Measurements from ENCODE around the gene GZF1. TPM values are rescaled to one million over a fixed set of nuclear protein-coding genes. Genes with fewer than 3 reads are reported as not detected.

Gene GZF1
- total RNA-seq, 1 donor from 2014 or later = 16.3 TPM

GRCh38 chr20:23356203-23356602, 5.8 kb upstream of the GZF1 start:
- Histone ChIP-seq H3K9me3 (ENCODE audit: insufficient read depth, low read depth, low read length) (no peaks in the 10 kb centered on the region), H3K27ac (ENCODE audit: low read depth, low read length) (no peak overlapping the region), H3K4me2 (ENCODE audit: low read length) (no peak overlapping the region), H2AFZ (ENCODE audit: low read depth, low read length) (no peak overlapping the region), H3K79me2 (ENCODE audit: insufficient read depth, low read length) (peaks cover 52% of the 10 kb centered on the region), H3K36me3 (ENCODE audit: insufficient read depth, low read length) (peaks cover 13% of the 10 kb centered on the region), H3K4me1 (ENCODE audit: insufficient read depth, low read length) (peaks cover 20% of the 10 kb centered on the region), H3K4me3 (ENCODE audit: insufficient read depth, low read depth, low read length) (no peak overlapping the region), H3K9ac (ENCODE audit: low read length) (no peak overlapping the region), H4K20me1 (ENCODE audit: insufficient read depth, low read length) (peaks cover 30% of the 10 kb centered on the region), H3K27me3 (ENCODE audit: insufficient read depth, low read length) (no peaks in the 10 kb centered on the region)
- Mint-ChIP-seq H3K4me3 (ENCODE audit: unreplicated experiment) (no peak overlapping the region), H3K9me3 (ENCODE audit: unreplicated experiment) (no peaks in the 10 kb centered on the region), H3K4me1 (ENCODE audit: low read depth, unreplicated experiment) (peaks cover 3% of the 10 kb centered on the region), H3K27ac (ENCODE audit: unreplicated experiment) (no peak overlapping the region), H3K36me3 (ENCODE audit: low read depth, unreplicated experiment) (peaks cover 8% of the 10 kb centered on the region), H3K27me3 (ENCODE audit: low read depth, unreplicated experiment) (no peaks in the 10 kb centered on the region)
- no peak for DNase-seq (ENCODE audit: low read depth)
- FAIRE-seq = no peak
- TF ChIP-seq CTCF (IDR thresholded peaks at IDR 0.05; ENCODE audit: insufficient read depth, low read depth, low read length) (no peak), EZH2 (IDR thresholded peaks at IDR 0.05; ENCODE audit: insufficient read depth, low read length) (no peak)

- Histone ChIP-seq H3K4me1 (ENCODE audit: insufficient read depth, low read length) (peaks cover 17% of the 10 kb centered on the region), H3K9me3 (ENCODE audit: insufficient read depth, low read depth, low read length) (no peaks in the 10 kb centered on the region), H3K79me2 (ENCODE audit: insufficient read depth, low read length) (peaks cover 42% of the 10 kb centered on the region), H3K36me3 (ENCODE audit: insufficient read depth, low read length) (peaks cover 13% of the 10 kb centered on the region), H3K27ac (ENCODE audit: low read depth, low read length) (peak overlapping the region; percentile 86), H3K9ac (ENCODE audit: low read length) (peak overlapping the region; percentile 85), H3K27me3 (ENCODE audit: insufficient read depth, low read length) (no peaks in the 10 kb centered on the region), H3K4me3 (ENCODE audit: insufficient read depth, low read depth, low read length) (peak overlapping the region; percentile 74), H4K20me1 (ENCODE audit: insufficient read depth, low read length) (peaks cover 17% of the 10 kb centered on the region), H2AFZ (ENCODE audit: low read depth, low read length) (peak overlapping the region; percentile 74), H3K4me2 (ENCODE audit: low read length) (peak overlapping the region; percentile 89)
- FAIRE-seq = no peak
- H3K27ac Mint-ChIP-seq (ENCODE audit: unreplicated experiment) = peak overlapping the region; percentile 87
- H3K4me1 Mint-ChIP-seq (ENCODE audit: low read depth, unreplicated experiment) = peaks cover 5% of the 10 kb centered on the region
- H3K4me3 Mint-ChIP-seq (ENCODE audit: unreplicated experiment) = peak overlapping the region; percentile 90
- DNase-seq (ENCODE audit: low read depth) = peak; percentile 98
- H3K36me3 Mint-ChIP-seq (ENCODE audit: low read depth, unreplicated experiment) = peaks cover 8% of the 10 kb centered on the region
- no peaks in the 10 kb centered on the region for H3K9me3 Mint-ChIP-seq (ENCODE audit: unreplicated experiment)
- no peaks in the 10 kb centered on the region for H3K27me3 Mint-ChIP-seq (ENCODE audit: low read depth, unreplicated experiment)
- TF ChIP-seq EZH2 (IDR thresholded peaks at IDR 0.05; ENCODE audit: insufficient read depth, low read length) = no peak
Measured at GRCh38 chr20:23357767-23358562, 4.0 kb upstream of the GZF1 start.

- Histone ChIP-seq H3K9ac (ENCODE audit: low read length) (peak overlapping the region; percentile 46), H3K4me1 (ENCODE audit: insufficient read depth, low read length) (peaks cover 23% of the 10 kb centered on the region), H3K4me3 (ENCODE audit: insufficient read depth, low read depth, low read length) (peak overlapping the region; percentile 74), H3K27ac (ENCODE audit: low read depth, low read length) (peak overlapping the region; percentile 30), H3K4me2 (ENCODE audit: low read length) (peak overlapping the region; percentile 89), H4K20me1 (ENCODE audit: insufficient read depth, low read length) (peaks cover 21% of the 10 kb centered on the region), H3K36me3 (ENCODE audit: insufficient read depth, low read length) (peaks cover 13% of the 10 kb centered on the region), H3K79me2 (ENCODE audit: insufficient read depth, low read length) (peaks cover 42% of the 10 kb centered on the region), H2AFZ (ENCODE audit: low read depth, low read length) (peak overlapping the region; percentile 7), H3K27me3 (ENCODE audit: insufficient read depth, low read length) (no peaks in the 10 kb centered on the region), H3K9me3 (ENCODE audit: insufficient read depth, low read depth, low read length) (no peaks in the 10 kb centered on the region)
- no peak for DNase-seq (ENCODE audit: low read depth)
- TF ChIP-seq EZH2 (IDR thresholded peaks at IDR 0.05; ENCODE audit: insufficient read depth, low read length) (no peak), CTCF (IDR thresholded peaks at IDR 0.05; ENCODE audit: insufficient read depth, low read depth, low read length) (no peak)
- Mint-ChIP-seq H3K4me3 (ENCODE audit: unreplicated experiment) (peak overlapping the region; percentile 77), H3K36me3 (ENCODE audit: low read depth, unreplicated experiment) (peaks cover 8% of the 10 kb centered on the region), H3K27me3 (ENCODE audit: low read depth, unreplicated experiment) (no peaks in the 10 kb centered on the region), H3K4me1 (ENCODE audit: low read depth, unreplicated experiment) (peaks cover 9% of the 10 kb centered on the region), H3K27ac (ENCODE audit: unreplicated experiment) (peak overlapping the region; percentile 62), H3K9me3 (ENCODE audit: unreplicated experiment) (no peaks in the 10 kb centered on the region)
- no peak for FAIRE-seq
Measured at GRCh38 chr20:23358563-23358906, 3.4 kb upstream of the GZF1 start.

Measured in astrocyte (in vitro differentiated cells and primary cell).